HepG2 (cell line): ENCODE data around the gene THBS4. TPM values are rescaled to one million over a fixed set of nuclear protein-coding genes. Genes with fewer than 3 reads are reported as not detected.

Source experiments
- ATAC-seq: fragments of 200-7000 bp; cut with Tn5 transposase; 3 replicates; pipeline ENCODE4 v1.9.1; 2020; ENCODE audit warnings: mild to moderate bottlenecking, moderate library complexity
- BruUV-seq: library from RNA; stranded (reverse); fragments of 400-500 nt; replicated peaks from 2 replicates; lab custom pipeline; 2021; lab: Mats Ljungman, UMichigan
- CTCF ChIA-PET: fragments of 300-600 bp; formaldehyde crosslinking; extraction: SDS; loops from one replicate; lab custom pipeline; 2021; ENCODE audit warnings: low total read pairs, inconsistent platforms, low intra/inter-chr PET ratio; lab: Yijun Ruan, JAX
- POLR2A ChIA-PET: fragments of 350-600 bp; sonication (Branson Sonifier 250); formaldehyde crosslinking; loops from one replicate; lab custom pipeline; 2020; ENCODE audit warnings: antibody characterized with exemption, inconsistent platforms; lab: Yijun Ruan, JAX
- DNase-seq: peaks from one replicate; pipeline ENCODE4 v3.0.0-alpha.2; 2015; ENCODE audit warnings: low spot score
- FAIRE-seq: peaks from 3 replicates; lab custom pipeline; 2011; peaks lifted over from hg19 to GRCh38; lab: Jason Lieb, UNC
- H2AFZ ChIP-seq: one replicate; pipeline ENCODE4 v1.6.1; 2011; ENCODE audit warnings: low read length, inconsistent platforms
- H3K27ac ChIP-seq: fragments of 300-600 bp; 3 replicates; pipeline ENCODE4 v1.8.0; 2011; ENCODE audit warnings: mixed run types, mild to moderate bottlenecking, mixed read lengths, low read length, inconsistent platforms; ENCODE audit not compliant: insufficient read depth; ENCODE audit errors: extremely low read length
- H3K27me3 ChIP-seq, 2 experiments: fragments of 200-600 bp in 1 of 2; 2 replicates in 1 of 2; 3 replicates in 1 of 2; pipeline versions ENCODE4 v1.6.0 to v1.8.0; 2011; ENCODE audit warnings: low read length in 2 of 2, mild to moderate bottlenecking in 2 of 2, moderate library complexity in 2 of 2, inconsistent platforms in 1 of 2; ENCODE audit not compliant: insufficient read depth in 2 of 2, control insufficient read depth in 1 of 2
- H3K36me3 ChIP-seq, 2 experiments: fragments of 200-600 bp in 1 of 2; replicated peaks in 1 of 2; 2 replicates in 1 of 2; 3 replicates in 1 of 2; pipeline versions ENCODE4 v1.5.1 to v1.8.0; 2011; ENCODE audit warnings: low read length in 2 of 2, inconsistent platforms in 1 of 2; ENCODE audit not compliant: insufficient read depth in 2 of 2, control insufficient read depth in 1 of 2
- H3K4me1 ChIP-seq: 2 replicates; pipeline ENCODE4 v1.5.1; 2012; ENCODE audit warnings: low read length, inconsistent platforms; ENCODE audit not compliant: insufficient read depth
- H3K4me2 ChIP-seq: 2 replicates; pipeline ENCODE4 v1.6.0; 2011; ENCODE audit warnings: low read depth, low read length, inconsistent platforms
- H3K4me3 ChIP-seq, 3 experiments: fragments of 200-600 bp in 1 of 3; sonication (generic), shearing (Covaris generic) in 1 of 3; replicated peaks in 1 of 3; 2 replicates each; pipeline ENCODE4 v1.5.1; 2011 to 2016; ENCODE audit warnings: low read length in 3 of 3, inconsistent platforms in 2 of 3, low read depth in 2 of 3, mild to moderate bottlenecking in 2 of 3, control low read depth in 1 of 3, mixed read lengths in 1 of 3; ENCODE audit not compliant: insufficient read depth in 1 of 3
- H3K79me2 ChIP-seq: one replicate; pipeline ENCODE4 v1.6.1; 2011; ENCODE audit warnings: low read length, inconsistent platforms; ENCODE audit not compliant: insufficient read depth
- H3K9ac ChIP-seq: 2 replicates; pipeline ENCODE4 v1.6.0; 2011; ENCODE audit warnings: mild to moderate bottlenecking, low read depth, low read length, inconsistent platforms; ENCODE audit not compliant: insufficient read depth
- H3K9me3 ChIP-seq: 2 replicates; pipeline ENCODE4 v1.5.1; 2012; ENCODE audit warnings: mild to moderate bottlenecking, low read length
- H4K20me1 ChIP-seq: 2 replicates; pipeline ENCODE4 v1.6.0; 2011; ENCODE audit warnings: inconsistent platforms, mild to moderate bottlenecking, low read length, moderate library complexity; ENCODE audit not compliant: insufficient read depth
- CENPX ChIP-seq: sonication (generic); formaldehyde crosslinking; IDR thresholded peaks from 2 replicates; pipeline ENCODE4 v1.9.0; 2021; ENCODE audit warnings: mild to moderate bottlenecking, missing genetic modification reagents, moderate library complexity
- ISL2 ChIP-seq: sonication (generic); formaldehyde crosslinking; IDR thresholded peaks from 2 replicates; pipeline ENCODE4 v1.5.0; 2020; ENCODE audit warnings: missing genetic modification reagents
- NPAS2 ChIP-seq: sonication (generic); formaldehyde crosslinking; IDR thresholded peaks from 2 replicates; pipeline ENCODE4 v1.8.0; 2022; ENCODE audit warnings: mild to moderate bottlenecking, missing genetic modification reagents, borderline replicate concordance
- ZNF776 ChIP-seq: sonication (generic); formaldehyde crosslinking; IDR thresholded peaks from 2 replicates; pipeline ENCODE4 v1.4.0; 2020; ENCODE audit warnings: mild to moderate bottlenecking, missing genetic modification reagents
- WGBS: methylation state at CpG from one replicate; pipeline ENCODE4 v1.1.6; 2017; ENCODE audit warnings: low lambda C conversion rate; 5-methylcytosine and 5-hydroxymethylcytosine counted together
- in situ Hi-C: cut with HindIII; loops from 2 replicates; pipeline ENCODE4 v1.10.0; 2017; ENCODE audit warnings: low pct_unique_long_range_greater_than_20kb; ENCODE audit not compliant: extremely low pct_ligation_motif_present
- intact Hi-C: fragments of 100-400 bp; cut with micrococcal nuclease; formaldehyde crosslinking; loops from one replicate; pipeline ENCODE4 v1.10.0; 2022; ENCODE audit not compliant: unreplicated experiment
- polyA plus RNA-seq, 8 experiments: library from polyadenylated mRNA; depleted of rRNA in 3 of 8; stranded (reverse) in 7 of 8; unstranded in 1 of 8; fragments of >200 nt; fragmentation: Illumina TruSeq in 4 of 8; extraction: Trizol in 4 of 8; gene quantifications; 2 replicates each; pipeline versions ENCODE4 v1.2.1 to v1.2.3, GENCODE V29; 2011 to 2016; ENCODE audit warnings: low read depth in 4 of 8, missing spikeins in 1 of 8, mixed read lengths in 1 of 8; ENCODE audit not compliant: insufficient read depth in 1 of 8
- total RNA-seq, 5 experiments: library from RNA; depleted of rRNA; stranded (reverse); fragments of >200 nt; fragmentation: Illumina TruSeq; extraction: Trizol; gene quantifications; 2 replicates each; pipeline ENCODE4 v1.2.3, GENCODE V29; 2016; ENCODE audit warnings: low read depth in 1 of 5
- TF ChIP-seq, protein P1 (sequence below): IDR thresholded peaks from 2 replicates; pipeline ENCODE4 v1.6.1; 2012; ENCODE audit warnings: low read length, improper control_type of control experiment
- TF ChIP-seq, protein P2 (sequence below): sonication (generic); formaldehyde crosslinking; IDR thresholded peaks from 2 replicates; pipeline ENCODE4 v1.4.0; 2020; ENCODE audit warnings: missing genetic modification reagents

The THBS4 gene
- total and polyA plus RNA-seq, 2 of the 13 experiments (the other 11 are each of a cell fraction or from before 2014, with no cell fraction given) = 0.60 to 1.2 TPM

DNA sequence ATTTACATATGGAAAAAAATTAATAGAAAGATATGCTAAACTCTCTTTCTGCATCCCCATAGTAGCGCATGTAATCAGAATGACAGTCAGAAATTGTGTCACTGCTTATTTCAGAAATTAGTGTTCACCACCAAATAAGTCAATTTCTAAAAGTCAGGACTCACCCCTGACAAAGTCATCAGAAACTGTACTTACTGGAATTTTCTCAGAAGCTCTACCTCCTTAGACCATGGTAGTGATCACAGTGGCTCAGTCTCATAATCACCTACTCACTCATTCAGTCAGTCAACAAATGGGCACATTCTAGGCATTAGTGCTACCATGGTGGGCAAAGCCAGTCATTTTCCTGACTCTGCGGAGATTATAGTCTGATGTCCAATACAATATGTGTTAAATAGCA is 22.0 kb downstream of the THBS4 start (continued):
- TF ChIP-seq, protein P1, sequence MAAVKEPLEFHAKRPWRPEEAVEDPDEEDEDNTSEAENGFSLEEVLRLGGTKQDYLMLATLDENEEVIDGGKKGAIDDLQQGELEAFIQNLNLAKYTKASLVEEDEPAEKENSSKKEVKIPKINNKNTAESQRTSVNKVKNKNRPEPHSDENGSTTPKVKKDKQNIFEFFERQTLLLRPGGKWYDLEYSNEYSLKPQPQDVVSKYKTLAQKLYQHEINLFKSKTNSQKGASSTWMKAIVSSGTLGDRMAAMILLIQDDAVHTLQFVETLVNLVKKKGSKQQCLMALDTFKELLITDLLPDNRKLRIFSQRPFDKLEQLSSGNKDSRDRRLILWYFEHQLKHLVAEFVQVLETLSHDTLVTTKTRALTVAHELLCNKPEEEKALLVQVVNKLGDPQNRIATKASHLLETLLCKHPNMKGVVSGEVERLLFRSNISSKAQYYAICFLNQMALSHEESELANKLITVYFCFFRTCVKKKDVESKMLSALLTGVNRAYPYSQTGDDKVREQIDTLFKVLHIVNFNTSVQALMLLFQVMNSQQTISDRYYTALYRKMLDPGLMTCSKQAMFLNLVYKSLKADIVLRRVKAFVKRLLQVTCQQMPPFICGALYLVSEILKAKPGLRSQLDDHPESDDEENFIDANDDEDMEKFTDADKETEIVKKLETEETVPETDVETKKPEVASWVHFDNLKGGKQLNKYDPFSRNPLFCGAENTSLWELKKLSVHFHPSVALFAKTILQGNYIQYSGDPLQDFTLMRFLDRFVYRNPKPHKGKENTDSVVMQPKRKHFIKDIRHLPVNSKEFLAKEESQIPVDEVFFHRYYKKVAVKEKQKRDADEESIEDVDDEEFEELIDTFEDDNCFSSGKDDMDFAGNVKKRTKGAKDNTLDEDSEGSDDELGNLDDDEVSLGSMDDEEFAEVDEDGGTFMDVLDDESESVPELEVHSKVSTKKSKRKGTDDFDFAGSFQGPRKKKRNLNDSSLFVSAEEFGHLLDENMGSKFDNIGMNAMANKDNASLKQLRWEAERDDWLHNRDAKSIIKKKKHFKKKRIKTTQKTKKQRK = no peak
- TF ChIP-seq CENPX (CRISPR knock-in tag) (no peak), ISL2 (CRISPR knock-in tag) (no peak), NPAS2 (no peak)

GRCh38 chr5:80057921-80058320 is 22.8 kb downstream of the THBS4 start:
- POLR2A ChIA-PET = no interaction called here
- H3K79me2 ChIP-seq = no peaks in the 10 kb centered on the region
- CTCF ChIA-PET = no interaction called here
- no peak overlapping the region for H3K9ac ChIP-seq
- no peak for ATAC-seq
- H4K20me1 ChIP-seq = no peaks in the 10 kb centered on the region
- H2AFZ ChIP-seq = no peak overlapping the region
- no peak for TF ChIP-seq ZNF776 (CRISPR knock-in tag)
- TF ChIP-seq, protein P2, sequence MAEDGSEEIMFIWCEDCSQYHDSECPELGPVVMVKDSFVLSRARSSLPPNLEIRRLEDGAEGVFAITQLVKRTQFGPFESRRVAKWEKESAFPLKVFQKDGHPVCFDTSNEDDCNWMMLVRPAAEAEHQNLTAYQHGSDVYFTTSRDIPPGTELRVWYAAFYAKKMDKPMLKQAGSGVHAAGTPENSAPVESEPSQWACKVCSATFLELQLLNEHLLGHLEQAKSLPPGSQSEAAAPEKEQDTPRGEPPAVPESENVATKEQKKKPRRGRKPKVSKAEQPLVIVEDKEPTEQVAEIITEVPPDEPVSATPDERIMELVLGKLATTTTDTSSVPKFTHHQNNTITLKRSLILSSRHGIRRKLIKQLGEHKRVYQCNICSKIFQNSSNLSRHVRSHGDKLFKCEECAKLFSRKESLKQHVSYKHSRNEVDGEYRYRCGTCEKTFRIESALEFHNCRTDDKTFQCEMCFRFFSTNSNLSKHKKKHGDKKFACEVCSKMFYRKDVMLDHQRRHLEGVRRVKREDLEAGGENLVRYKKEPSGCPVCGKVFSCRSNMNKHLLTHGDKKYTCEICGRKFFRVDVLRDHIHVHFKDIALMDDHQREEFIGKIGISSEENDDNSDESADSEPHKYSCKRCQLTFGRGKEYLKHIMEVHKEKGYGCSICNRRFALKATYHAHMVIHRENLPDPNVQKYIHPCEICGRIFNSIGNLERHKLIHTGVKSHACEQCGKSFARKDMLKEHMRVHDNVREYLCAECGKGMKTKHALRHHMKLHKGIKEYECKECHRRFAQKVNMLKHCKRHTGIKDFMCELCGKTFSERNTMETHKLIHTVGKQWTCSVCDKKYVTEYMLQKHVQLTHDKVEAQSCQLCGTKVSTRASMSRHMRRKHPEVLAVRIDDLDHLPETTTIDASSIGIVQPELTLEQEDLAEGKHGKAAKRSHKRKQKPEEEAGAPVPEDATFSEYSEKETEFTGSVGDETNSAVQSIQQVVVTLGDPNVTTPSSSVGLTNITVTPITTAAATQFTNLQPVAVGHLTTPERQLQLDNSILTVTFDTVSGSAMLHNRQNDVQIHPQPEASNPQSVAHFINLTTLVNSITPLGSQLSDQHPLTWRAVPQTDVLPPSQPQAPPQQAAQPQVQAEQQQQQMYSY (CRISPR knock-in tag) = no peak
- TF ChIP-seq, all 625 proteins: peak for 0
- 6% methylated on average over 2 of the region's 2 CpGs for WGBS
- Histone ChIP-seq H3K4me1 (peaks cover 20% of the 10 kb centered on the region), H3K27me3 (peaks cover 0 to 4% of the 10 kb centered on the region in 2 experiments; a peak in 2 of 5 replicates), H3K4me3 (no peak overlapping the region), H3K36me3 (no peaks in the 10 kb centered on the region), H3K4me2 (no peak overlapping the region), H3K9me3 (no peaks in the 10 kb centered on the region), H3K27ac (no peak overlapping the region)
- intact Hi-C loops (no loop called here), in situ Hi-C loops (no loop called here)
- BruUV-seq = no TSS peak
- FAIRE-seq (no peak), DNase-seq (no peak)
